ENCODE measurements around the gene PITPNC1. TPM values are rescaled to one million over a fixed set of nuclear protein-coding genes. Genes with fewer than 3 reads are reported as not detected.
A peak's percentile ranks its signal among the peaks of the same experiment; 100 is the strongest.
"Not testable (repeated sequence)": the region's sequence is repeated elsewhere in the genome, so short reads cannot be mapped to it uniquely, and the experiment has no call there.

Gene PITPNC1
- polyA plus RNA-seq, 4 donors, result 19.7 to 24.3 (median 23.4) TPM

DNA sequence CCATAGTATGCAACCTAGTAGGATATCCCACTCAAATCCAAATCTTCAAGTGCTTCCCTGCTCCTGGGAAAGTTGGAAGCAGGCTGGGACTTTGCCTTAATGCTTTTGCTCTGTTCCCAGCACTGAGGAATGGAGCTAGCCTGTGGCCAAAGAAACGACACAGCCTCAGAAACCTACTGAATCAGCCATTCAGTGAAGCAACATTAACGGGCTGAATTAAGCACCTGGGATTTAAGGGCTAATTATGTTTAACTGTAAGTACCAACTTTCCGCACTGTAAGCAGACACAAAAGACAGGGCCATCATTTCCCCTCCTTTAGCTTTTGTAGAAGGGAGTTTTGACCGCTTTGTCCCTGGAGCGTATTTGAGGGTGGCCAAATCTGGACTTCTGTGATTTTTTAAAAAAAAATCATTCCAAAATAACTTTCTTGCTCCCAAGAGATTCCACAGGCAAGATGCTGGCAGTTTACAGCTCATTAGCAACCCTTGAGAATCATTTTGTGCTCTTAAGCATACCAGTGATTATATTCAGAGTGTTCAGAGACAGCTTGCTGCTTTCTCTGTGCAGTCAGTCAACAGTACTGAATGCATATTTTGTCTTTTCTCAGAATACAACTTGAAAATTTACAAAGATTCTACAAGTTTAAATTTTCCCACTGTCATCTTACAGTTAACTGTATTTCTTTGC lies 323.1 kb downstream of the PITPNC1 start:
- DNase-seq (ENCODE audit: low read depth in 4 of 4, low spot score in 3 of 4), result no peak

DNA sequence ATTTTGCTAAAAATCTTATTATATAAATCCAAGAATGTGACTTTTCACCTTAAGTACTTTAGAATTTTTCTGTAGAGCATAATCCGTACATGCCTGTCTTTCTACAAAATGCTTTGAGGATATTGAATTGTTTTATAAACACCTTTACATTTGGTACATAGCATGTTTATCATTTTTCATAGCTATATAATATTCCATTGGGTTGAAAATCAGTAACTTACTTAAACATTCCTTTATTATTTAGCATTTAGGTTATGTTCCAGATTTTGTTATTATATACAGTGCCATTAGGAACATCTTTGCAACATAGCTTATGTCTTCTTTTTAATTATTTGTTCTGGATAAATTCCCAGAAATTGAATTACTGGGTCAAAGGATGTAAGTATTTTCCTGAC lies 323.6 kb downstream of the PITPNC1 start:
- no peak for DNase-seq (ENCODE audit: low read depth in 4 of 4, low spot score in 3 of 4)

DNA sequence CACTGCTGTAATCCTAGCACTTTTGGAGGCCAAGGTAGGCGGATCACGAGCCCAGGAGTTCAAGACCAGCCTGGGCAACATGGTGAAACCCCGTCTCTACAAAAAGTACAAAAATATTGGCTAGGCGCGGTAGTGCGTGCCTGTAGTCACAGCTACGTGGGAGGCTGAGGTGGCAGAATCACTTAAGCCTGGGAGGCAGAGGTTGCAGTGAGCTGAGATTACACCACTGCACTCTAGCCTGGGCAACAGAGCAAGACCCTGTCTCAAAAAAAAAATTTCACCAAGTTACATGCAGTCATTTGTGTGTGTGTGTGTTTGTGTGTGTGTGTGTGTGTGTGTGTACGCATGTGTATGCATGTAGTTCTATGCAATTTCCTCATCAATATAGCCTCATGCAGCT lies 325.8 kb downstream of the PITPNC1 start:
- not testable (repeated sequence) for DNase-seq (ENCODE audit: low read depth in 4 of 4, low spot score in 3 of 4)

DNA sequence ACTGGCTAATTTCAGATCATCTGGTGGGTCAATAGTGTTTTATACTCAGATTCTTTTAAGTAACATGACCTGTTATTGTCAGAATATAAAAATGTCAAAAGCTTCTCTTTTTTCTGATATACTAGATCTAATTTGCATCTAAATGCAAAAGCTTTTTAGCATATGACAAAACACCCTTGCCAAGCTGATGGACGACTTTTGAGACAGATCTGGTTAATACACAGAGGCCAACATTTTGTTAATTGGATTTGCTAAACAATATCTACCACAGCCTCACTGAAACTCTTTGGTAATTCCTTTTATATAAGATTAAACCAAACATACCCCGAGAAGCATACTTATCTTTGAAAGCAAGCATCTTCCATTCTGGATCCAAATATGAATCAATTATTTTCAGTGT lies 330.4 kb downstream of the PITPNC1 start:
- no peak for DNase-seq (ENCODE audit: low read depth in 4 of 4, low spot score in 3 of 4)

DNA sequence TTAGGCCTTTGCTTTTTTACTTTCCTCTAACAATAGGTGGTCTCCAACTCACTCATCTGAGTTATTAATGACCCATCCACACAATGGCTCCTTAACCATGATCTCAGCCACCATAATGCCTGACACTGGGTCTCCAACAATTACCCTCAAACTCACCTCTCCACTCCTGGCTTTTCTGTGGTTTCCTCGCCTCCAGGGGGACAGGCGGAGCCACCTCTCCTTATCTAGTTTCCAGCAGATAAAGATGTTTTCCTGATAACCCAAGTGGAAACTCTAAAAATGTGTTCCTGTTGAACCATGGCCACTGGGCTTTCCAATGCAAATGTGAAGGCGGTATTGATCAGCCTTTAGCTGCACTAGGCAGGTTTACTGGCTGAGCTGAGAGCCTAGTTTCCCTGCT lies 331.3 kb downstream of the PITPNC1 start:
- DNase-seq (ENCODE audit: low read depth in 4 of 4, low spot score in 3 of 4), result no peak

DNA sequence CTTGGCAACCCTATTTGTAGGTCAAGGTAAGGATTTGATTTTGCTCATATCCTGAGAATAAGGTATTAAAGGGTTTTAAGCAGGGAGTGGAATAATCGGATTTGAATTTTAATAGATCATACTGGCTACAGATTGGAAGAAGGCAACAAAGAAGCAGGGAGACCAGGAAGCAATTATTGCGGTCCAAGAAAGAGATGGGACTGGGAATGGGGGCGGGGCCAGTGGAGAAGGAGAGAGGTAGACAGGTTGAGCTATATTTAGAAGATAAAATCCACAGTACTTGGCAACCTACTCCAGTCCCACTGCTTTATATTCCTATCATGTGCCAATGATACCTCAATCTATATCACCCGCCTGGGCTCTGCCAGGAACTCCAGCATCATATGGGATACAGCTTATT lies 334.8 kb downstream of the PITPNC1 start:
- no peak for DNase-seq (ENCODE audit: low read depth in 4 of 4, low spot score in 3 of 4)

DNA sequence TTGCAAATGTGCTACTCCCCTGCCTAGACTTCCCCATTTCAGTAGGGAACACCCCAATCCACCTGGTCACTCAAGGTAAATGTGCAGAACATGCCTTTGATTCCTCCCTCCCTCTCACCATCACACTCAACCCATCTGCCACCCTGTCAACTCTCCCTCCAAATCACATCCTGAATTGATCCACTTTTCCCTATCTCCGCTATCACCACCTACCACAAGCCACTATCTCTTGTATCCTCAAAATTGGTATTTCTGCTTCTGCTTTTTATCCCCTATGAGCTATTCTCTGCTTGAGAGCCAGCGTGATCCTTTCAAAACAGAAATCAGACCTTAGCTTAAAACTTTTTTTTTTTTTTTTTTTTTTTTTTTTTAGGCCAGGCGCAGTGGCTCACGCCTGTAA lies 335.3 kb downstream of the PITPNC1 start:
- no peak for DNase-seq (ENCODE audit: low read depth in 4 of 4, low spot score in 3 of 4)

DNA sequence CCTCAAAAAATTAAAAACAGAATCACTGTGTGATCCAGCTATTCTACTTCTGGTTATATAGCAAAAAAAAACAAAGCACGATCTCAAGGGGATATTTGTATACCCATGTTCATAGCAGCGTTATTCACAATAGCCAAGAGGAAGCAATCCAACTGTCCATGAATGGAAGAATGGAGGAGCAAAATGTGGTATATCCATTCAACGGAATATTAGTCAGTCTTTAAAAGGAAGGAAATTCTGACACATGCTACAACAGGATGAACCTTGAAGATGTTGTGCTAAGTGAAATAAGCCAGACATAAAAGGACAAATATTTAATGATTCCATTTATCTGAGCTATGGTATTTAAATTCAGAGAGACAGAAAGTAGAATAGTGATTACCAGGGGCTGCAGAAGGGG lies 336.1 kb downstream of the PITPNC1 start:
- no peak for DNase-seq (ENCODE audit: low read depth in 4 of 4, low spot score in 3 of 4)

DNA sequence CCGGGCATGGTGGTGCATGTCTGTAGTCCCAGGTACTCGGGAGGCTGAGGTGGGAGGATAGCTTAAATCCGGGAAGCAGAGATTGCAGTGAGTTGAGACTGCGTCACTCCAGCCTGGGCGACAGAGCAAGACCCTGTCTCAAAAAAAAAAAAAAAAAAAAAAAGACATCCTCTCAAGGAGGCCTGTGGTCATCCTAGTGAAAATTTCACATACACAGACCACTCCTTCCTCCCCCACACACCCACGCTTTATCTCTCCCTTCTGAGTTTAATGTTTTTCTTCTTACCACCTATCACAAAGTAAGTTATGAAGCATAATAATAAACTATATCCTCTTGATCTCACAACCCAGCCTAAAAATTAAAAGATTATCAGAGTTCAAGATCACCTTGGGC lies 339.3 kb downstream of the PITPNC1 start:
- DNase-seq (ENCODE audit: low read depth in 4 of 4, low spot score in 3 of 4), result no peak

DNA sequence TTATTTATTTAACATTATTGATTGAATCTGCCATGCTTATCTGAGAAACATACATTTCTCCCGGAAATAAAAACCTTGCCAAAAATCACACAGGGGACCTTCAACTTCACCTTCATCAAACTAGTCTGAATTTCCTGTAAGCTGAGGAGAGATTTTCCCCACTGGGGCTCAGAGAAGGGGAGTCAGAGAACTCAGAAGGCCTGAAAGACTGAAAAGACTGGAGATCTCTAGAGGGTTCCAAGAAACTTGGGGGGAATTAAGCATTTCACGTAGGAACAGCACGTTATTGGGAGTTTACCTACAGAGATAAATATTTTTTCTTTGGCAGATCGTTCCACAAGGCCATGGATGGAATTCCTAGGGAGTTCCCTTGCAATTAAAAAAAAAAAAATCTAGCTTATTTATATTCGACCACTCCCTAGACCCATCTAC lies 340.1 kb downstream of the PITPNC1 start:
- DNase-seq (ENCODE audit: low read depth in 4 of 4, low spot score in 3 of 4), result peak in 1 of 4 donors; percentile 22

DNA sequence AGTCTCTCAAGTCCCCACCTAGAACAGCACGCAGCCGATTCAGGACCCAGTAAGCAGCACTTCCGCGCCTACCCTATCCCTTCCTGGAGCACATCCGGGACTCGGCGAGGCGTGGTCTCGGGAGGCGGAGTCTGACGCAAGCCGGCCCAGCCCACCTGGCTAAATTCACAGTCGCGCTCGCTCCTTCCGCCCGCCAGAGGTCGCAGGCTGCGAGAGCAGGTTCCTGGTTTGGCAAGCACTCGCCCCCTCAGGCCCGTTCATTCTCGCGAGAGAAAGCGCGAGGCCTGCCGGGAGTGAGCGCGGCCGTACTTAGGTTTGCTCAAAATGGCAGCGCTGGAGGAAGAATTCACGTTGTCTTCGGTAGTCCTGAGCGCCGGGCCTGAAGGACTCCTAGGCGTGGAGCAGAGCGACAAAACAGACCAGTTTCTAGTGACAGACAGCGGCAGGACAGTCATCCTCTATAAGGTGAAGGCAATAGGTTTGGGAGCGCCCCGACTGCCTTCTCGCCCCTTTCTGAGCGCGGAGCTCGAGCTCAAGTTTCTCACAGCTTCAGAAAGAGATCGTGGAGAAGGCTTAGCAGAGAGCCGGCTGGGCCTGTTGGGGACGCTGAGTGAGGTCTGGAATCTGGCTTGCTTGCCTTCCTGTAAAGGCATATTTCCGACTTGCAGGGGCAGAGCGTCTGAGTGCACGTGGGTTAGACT lies 340.7 kb downstream of the PITPNC1 start, which contains the start of gene NOL11:
Gene NOL11 (plus strand): TSS at position 313 of the 701 bp plus-strand sequence. CDS start 12 bp downstream, at position 325.
- DNase-seq (ENCODE audit: low read depth in 4 of 4, low spot score in 3 of 4), result peak; percentile 98 to 99 (median 98)

DNA sequence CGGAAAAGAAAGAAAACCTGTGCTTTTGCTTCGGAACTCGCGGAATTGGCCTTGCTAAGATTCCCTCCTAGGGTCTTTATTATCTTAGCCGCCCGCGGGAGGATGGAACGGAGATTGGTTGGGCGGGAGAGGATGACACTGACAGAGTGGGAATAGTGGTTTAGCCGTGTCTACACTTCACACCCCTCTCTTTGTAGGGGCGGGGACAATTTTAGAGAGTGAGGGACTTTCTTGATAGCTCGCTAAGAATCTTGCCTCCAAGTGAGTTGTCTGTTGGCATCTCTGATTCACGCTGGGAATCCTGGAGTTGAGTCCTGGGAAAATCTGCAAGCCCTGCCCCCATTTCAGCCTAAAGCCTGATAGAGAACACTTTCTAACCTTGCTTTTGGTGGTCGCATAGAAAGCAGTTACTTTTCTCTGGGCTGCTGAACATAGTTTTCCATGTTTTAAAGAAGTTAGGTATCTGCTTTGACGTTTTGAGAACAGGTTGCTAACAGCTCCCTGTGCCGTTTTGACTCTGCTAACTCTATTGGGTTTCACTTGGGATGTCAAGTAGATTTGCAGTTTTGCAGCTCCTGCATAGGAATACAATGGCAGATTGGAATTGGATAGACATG lies 341.4 kb downstream of the PITPNC1 start:
- DNase-seq (ENCODE audit: low read depth in 4 of 4, low spot score in 3 of 4), result peak in 1 of 4 donors; percentile 18

DNA sequence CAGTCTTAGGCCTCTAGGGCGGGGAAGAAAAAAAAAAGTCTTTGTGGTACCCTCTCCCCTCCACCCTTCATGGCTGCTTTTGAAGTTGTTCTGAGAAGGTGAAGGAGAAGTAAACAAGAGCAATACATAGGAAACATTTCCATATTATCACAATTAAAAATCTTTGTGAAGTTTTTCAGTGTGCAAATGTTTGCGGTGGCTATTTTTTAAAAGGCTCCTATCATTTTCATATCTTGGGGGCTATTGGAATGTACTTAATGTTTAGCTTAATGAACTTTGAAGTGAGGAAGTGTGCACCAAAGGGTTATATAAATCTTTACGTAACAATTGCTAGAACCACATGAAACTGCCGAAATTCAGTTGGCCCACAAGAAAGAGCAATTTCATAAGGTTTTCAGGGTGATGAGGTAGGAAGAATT lies 348.3 kb downstream of the PITPNC1 start:
- DNase-seq (ENCODE audit: low read depth in 4 of 4, low spot score in 3 of 4), result no peak

DNA sequence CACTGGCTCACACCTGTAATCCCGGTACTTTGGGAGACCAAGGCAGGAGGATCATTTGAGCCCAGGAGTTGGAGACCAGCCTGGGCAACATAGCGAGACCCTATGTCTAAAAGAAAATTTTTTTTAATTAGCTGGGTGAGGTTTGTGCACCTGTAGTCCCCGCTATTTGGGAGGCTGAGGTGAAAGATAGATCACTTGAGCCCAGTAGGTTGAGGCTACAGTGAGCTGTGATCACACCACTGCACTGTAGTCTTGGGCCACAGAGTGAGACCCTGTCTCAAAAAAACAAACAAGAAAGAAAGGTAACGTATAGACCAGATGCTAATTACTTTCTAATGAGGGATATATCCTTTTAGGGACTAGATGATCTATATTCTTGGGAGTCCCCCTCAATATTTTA lies 348.7 kb downstream of the PITPNC1 start:
- no peak for DNase-seq (ENCODE audit: low read depth in 4 of 4, low spot score in 3 of 4)

DNA sequence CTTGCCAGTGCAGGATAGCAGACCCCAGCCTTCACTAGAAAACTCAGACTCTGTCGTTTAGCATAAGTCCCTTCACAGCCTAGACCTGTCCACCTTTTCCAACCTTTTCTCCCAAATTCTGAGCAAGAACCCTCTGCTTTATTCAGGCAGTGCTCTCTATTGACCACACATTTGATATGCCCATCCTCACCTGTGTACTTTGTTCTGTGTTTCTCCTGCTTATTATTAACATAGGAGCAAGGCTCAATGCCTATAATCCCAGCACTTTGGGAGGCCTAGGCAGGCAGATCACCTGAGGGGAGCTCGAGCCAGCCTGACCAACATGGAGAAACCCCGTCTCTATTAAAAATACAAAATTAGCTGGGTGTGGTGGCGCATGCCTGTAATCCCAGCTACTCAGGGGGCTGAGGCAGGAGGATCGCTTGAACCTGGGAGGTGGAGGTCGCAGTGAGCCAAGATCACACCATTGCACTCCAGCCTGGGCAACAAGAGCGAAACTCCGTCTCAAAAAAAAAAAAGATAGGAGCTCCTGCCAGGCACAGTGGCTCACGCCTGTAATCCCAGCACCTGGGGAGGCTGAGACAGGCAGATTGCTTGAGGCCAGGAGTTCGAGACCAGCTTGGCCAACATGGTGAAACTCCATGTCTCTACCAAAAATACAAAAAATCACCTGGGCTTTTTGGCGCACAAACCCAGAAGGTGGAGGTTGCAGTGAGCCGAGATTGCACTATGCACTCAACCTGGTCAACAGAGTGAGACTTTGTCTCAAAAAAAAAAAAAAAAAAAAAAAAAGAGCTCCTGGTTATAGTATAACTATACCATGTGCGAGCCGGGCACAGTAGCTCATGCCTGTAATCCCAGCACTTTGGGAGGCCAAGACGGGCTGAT lies 350.3 kb downstream of the PITPNC1 start:
- not testable (repeated sequence) for DNase-seq (ENCODE audit: low read depth in 4 of 4, low spot score in 3 of 4)

DNA sequence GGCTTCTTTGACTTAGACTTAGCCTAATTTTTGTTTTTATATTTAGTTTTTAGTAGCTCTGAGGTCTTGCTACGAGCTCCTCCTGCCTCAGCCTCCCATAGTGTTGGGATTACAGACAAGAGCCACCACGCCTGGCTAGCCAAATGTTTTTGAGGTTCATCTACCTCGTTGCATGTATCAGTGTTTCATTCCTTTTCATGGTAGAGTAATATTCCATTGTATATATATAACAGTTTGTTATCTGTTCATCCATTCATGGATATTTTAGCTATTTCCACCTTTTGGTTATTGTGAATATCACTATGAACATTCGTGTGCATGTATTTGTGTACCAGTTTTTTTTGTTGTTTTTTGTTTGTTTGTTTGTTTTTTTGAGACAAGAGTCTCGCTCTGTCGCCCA lies 352.8 kb downstream of the PITPNC1 start:
- DNase-seq (ENCODE audit: low read depth in 4 of 4, low spot score in 3 of 4), result no peak

DNA sequence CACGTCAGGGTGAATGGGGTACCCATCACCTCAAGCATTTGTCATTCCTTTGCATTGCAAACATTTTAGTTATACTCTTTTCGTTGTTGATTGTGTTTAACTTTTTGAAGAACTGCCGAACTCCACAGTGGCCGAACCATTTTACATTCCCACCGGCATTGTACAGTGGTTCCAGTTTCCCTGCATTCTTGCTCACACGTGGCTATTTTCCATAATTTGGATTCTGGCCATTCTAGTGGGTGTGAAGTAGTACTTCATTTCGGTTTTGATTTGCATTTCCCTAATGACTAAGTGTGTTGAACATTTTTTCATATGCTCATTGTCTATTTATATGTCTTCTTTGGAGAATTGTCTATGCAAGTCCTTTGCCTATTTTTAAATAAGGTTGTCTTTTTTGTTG lies 353.6 kb downstream of the PITPNC1 start:
- DNase-seq (ENCODE audit: low read depth in 4 of 4, low spot score in 3 of 4), result no peak

DNA sequence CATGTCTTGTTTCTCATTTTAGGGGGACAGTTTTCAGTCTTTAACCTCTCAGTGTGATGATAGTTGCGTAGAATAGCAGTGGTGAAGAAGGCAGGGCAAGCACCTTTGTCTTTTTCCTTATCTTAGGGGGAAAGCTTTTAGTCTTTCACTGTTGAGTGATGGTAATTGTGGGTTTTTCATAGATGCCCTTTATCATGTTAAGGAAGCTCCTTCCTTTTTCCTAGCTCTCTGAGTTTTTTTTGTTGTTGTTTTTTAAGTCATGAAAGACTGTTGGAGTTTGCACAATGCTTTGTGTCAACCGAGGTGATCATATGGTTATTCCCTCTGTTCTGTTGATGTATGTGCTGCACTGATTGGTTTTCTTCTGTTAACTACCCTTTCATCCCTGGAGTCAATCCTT lies 356.4 kb downstream of the PITPNC1 start:
- no peak for DNase-seq (ENCODE audit: low read depth in 4 of 4, low spot score in 3 of 4)

DNA sequence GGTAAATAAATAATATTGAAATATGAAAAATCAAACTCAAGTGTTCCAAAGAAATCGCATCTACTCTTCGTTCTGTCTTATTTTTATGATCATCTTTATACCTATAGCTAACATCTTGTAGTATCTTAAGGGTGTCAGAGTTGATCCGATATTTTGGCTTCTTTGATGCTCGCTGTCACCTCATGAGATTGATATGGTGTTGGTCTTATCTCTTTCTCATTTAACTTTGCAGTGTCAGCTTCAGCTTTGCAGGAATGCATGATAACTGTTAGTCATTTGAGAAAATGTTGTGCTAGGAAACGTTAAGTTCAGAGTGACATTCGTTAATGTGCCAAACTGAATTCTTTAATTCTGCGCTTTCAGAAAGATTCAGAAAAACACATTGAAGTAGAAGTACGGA lies 360.1 kb downstream of the PITPNC1 start:
- no peak for DNase-seq (ENCODE audit: low read depth in 4 of 4, low spot score in 3 of 4)

DNA sequence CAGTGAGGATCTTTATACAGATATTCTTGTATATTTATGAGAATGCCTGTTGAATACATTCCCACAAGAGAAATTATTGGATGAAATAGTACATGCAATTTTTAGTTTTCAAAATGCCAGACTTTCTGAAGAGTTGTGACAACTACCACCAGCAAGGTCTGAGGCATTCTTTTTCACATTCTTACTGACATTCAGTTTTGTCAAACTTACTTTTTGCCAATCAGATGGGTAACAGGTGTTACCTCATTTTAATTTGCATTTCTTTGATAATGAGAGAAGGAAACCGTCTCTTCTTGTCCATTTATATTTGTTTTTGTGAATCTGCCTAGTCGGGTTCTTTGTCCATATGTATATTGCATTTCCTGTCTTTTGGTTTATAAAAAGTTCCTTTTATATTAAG lies 364.9 kb downstream of the PITPNC1 start:
- DNase-seq (ENCODE audit: low read depth in 4 of 4, low spot score in 3 of 4), result no peak

Data from right renal pelvis (tissue), 4 donors.